Upper lobe of left lung (tissue), 4 donors: ENCODE results near the gene PARD3B.

Experiments
- POLR2A ChIP-seq, 4 donors: fragments of 450-650 bp; IDR thresholded peaks; one replicate each; pipeline ENCODE4 v1.5.1; 2016 to 2017; ENCODE audit warnings: antibody characterized with exemption in 4 of 4, mild to moderate bottlenecking in 2 of 4
- TF ChIP-seq, protein P1 (sequence below), 6 experiments: fragments of 450-650 bp in 4 of 6; fragments of 200-600 bp in 2 of 6; sonication (generic) in 2 of 6; IDR thresholded peaks; one replicate each; pipeline ENCODE4 v1.5.1; 2016 to 2019; ENCODE audit warnings: antibody characterized with exemption in 6 of 6

DNA sequence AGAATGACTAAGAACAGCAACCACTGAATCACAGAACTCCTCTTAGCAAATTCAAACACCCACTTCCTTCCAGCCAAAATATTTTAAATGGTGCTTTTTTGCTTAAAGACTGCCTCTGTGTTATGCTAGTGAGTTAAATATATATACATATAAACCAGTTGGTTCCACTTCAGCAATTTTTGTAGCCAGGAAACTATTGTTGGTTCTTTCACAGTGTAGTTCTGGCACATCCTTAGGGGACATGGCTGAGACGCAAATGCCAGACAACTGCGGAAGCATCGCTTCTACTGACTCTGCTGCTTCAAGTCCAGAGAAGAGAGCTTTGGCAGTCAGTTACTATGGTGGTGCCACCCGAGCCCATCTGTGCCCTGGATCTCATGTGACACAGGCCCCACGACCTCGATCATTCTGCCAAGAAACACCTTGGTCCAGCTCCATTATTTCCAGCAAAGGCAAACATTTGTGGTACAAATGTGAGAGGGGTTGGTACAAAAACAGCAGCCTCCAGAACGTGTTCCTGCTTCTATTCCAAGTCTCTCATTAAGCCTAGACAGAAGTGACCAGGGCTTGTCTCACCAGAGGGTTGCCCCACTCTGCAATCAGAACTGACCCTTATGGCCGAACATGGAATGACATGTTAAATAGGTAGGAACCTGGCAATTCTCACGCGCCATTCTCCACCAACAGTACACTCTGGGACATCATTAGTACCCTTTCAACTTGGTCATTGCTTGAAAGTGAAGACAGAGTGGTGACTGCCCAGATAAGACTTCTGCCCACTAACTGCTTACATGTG is 1019.3 kb downstream of the PARD3B start:
- TF ChIP-seq, protein P1, sequence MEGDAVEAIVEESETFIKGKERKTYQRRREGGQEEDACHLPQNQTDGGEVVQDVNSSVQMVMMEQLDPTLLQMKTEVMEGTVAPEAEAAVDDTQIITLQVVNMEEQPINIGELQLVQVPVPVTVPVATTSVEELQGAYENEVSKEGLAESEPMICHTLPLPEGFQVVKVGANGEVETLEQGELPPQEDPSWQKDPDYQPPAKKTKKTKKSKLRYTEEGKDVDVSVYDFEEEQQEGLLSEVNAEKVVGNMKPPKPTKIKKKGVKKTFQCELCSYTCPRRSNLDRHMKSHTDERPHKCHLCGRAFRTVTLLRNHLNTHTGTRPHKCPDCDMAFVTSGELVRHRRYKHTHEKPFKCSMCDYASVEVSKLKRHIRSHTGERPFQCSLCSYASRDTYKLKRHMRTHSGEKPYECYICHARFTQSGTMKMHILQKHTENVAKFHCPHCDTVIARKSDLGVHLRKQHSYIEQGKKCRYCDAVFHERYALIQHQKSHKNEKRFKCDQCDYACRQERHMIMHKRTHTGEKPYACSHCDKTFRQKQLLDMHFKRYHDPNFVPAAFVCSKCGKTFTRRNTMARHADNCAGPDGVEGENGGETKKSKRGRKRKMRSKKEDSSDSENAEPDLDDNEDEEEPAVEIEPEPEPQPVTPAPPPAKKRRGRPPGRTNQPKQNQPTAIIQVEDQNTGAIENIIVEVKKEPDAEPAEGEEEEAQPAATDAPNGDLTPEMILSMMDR (IDR thresholded peaks at IDR 0.05) = no peak
- TF ChIP-seq POLR2A (IDR thresholded peaks at IDR 0.05) = no peak
